HG02943 (cell line): ENCODE results near the gene LASP1.
"Not testable (repeated sequence)": the region's sequence is repeated elsewhere in the genome, so short reads cannot be mapped to it uniquely, and the experiment has no call there.

Experiments used
- ATAC-seq: cut with Tn5 transposase; IDR thresholded peaks from one replicate; pipeline ENCODE4 v1.9.1; 2021; ENCODE audit warnings: mild to moderate bottlenecking, low read depth, moderate library complexity; ENCODE audit not compliant: unreplicated experiment

LASP1 gene

GRCh38 chr17:38906460-38907228 is 36.8 kb downstream of the LASP1 start:
- no peak for ATAC-seq

- no peak for ATAC-seq
These were observed 38.2 kb downstream of the LASP1 start for GRCh38 chr17:38907930-38908675.

DNA sequence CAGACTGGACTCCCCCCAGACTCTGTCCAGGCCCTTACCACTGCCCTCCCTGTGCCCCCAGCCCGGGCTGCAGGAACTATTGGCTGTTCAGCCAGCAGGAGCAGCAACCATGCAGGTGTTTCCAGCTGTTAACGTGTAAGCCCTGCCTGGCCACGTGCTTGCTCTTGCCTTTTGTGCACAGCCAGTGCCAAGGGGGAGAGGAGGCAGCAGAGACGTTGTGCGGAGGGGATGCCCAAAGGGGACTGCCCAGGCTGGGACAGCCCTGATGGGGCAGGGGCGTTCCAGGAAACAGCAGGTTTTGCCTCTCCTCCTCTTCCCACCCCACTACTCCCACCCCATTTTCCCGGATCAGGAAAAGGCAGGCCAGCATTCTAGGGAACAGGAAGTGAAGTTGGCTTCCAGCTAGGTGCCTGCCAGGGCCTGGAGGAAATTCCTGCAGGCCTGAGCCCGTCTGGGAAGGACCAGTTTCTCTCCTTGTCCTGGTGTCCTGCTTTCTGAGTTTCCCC is 38.9 kb downstream of the LASP1 start:
- ATAC-seq: no peak

DNA sequence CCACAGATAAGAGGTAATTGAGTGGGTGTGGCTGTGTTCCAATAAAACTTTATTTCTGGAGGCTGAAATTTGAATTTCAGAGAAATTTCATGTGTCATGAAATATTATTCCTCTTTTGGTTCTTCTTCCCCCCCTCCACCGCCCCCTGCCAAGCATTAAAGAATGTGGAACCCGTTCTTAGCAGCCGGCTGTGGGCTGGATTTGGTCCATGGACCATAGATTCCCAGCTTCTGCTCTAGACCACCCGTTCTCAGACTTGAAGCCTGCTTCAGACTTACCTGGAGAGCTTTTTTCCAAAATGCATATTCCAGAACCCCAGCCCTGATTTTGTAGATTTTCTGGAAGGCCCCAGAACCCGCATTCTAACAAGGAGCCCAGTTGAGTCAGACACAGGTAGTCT is 40.5 kb downstream of the LASP1 start:
- no peak for ATAC-seq

- no peak for ATAC-seq
These were observed 41.3 kb downstream of the LASP1 start for GRCh38 chr17:38911081-38911730.

GRCh38 chr17:38911731-38912081 is 41.8 kb downstream of the LASP1 start:
- not testable (repeated sequence) for ATAC-seq

- ATAC-seq: no peak
These were observed 42.5 kb downstream of the LASP1 start for GRCh38 chr17:38912221-38912813.

- no peak for ATAC-seq
These were observed 45.1 kb downstream of the LASP1 start for GRCh38 chr17:38914741-38915638.

- ATAC-seq: no peak
These were observed 45.8 kb downstream of the LASP1 start for GRCh38 chr17:38915639-38915995.

DNA sequence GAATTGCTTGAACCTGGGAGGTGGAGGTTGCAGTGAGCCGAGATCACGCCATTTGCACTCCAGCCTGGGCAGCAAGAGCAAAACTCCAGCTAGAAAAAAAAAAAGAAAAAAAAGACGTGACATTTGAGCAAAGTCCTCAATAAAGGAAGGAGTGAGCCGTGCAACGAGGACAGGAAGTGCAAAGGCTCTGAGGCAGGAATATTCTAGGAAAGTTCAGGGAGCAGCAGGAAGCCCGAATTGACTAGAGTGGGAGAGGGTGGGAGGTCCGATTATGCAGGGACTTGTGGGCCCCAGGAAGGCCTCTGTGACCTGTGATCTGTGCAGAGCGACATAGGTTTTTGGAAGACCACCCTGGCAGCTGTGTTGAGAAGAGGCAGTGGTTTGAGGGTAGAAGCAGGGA is 46.9 kb downstream of the LASP1 start:
- no peak for ATAC-seq

GRCh38 chr17:38917259-38917658 is 47.4 kb downstream of the LASP1 start:
- ATAC-seq: no peak

DNA sequence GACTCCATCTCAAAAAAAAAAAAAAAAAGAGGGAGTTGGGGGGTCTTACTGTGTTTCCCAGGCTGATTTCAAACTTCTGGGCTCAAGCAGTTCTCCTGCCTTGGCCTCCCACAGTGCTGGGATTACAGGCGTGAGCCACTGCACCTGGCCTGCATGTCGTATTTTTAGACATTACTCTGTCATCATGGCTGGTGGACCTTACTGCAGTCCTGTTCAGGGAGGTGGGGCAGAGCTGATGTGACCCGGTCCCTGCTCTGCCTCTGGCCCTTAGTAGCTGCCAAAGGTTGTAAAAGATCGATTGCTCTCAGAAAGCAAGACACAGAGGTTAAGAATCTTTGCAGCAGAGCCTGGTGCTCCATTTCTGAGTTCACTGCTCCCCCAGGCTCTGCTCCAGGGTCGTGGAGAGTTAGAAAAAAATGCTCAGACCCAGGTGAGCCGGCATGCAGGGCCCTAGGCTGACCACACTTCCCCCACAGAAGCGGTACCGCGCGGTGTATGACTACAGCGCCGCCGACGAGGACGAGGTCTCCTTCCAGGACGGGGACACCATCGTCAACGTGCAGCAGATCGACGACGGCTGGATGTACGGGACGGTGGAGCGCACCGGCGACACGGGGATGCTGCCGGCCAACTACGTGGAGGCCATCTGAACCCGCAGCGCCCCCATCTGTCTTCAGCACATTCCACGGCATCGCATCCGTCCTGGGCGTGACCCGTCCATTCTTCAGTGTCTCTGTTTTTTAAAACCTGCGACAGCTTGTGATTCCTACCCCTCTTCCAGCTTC is 48.5 kb downstream of the LASP1 start:
- no peak for ATAC-seq

DNA sequence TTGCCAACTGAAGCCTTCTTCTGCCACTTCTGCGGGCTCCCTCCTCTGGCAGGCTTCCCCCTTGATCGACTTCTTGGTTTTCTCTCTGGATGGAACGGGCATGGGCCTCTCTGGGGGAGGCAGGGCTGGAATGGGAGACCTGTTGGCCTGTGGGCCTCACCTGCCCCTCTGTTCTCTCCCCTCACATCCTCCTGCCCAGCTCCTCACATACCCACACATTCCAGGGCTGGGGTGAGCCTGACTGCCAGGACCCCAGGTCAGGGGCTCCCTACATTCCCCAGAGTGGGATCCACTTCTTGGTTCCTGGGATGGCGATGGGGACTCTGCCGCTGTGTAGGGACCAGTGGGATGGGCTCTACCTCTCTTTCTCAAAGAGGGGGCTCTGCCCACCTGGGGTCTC is 49.1 kb downstream of the LASP1 start:
- ATAC-seq: no peak

DNA sequence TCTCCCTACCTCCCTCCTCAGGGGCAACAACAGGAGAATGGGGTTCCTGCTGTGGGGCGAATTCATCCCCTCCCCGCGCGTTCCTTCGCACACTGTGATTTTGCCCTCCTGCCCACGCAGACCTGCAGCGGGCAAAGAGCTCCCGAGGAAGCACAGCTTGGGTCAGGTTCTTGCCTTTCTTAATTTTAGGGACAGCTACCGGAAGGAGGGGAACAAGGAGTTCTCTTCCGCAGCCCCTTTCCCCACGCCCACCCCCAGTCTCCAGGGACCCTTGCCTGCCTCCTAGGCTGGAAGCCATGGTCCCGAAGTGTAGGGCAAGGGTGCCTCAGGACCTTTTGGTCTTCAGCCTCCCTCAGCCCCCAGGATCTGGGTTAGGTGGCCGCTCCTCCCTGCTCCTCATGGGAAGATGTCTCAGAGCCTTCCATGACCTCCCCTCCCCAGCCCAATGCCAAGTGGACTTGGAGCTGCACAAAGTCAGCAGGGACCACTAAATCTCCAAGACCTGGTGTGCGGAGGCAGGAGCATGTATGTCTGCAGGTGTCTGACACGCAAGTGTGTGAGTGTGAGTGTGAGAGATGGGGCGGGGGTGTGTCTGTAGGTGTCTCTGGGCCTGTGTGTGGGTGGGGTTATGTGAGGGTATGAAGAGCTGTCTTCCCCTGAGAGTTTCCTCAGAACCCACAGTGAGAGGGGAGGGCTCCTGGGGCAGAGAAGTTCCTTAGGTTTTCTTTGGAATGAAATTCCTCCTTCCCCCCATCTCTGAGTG is 49.6 kb downstream of the LASP1 start:
- ATAC-seq: no peak

DNA sequence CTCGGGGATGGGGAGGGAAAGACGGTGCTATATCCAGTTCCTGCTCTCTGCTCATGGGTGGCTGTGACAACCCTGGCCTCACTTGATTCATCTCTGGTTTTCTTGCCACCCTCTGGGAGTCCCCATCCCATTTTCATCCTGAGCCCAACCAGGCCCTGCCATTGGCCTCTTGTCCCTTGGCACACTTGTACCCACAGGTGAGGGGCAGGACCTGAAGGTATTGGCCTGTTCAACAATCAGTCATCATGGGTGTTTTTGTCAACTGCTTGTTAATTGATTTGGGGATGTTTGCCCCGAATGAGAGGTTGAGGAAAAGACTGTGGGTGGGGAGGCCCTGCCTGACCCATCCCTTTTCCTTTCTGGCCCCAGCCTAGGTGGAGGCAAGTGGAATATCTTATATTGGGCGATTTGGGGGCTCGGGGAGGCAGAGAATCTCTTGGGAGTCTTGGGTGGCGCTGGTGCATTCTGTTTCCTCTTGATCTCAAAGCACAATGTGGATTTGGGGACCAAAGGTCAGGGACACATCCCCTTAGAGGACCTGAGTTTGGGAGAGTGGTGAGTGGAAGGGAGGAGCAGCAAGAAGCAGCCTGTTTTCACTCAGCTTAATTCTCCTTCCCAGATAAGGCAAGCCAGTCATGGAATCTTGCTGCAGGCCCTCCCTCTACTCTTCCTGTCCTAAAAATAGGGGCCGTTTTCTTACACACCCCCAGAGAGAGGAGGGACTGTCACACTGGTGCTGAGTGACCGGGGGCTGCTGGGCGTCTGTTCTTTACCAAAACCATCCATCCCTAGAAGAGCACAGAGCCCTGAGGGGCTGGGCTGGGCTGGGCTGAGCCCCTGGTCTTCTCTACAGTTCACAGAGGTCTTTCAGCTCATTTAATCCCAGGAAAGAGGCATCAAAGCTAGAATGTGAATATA is 50.8 kb downstream of the LASP1 start:
- ATAC-seq: no peak

DNA sequence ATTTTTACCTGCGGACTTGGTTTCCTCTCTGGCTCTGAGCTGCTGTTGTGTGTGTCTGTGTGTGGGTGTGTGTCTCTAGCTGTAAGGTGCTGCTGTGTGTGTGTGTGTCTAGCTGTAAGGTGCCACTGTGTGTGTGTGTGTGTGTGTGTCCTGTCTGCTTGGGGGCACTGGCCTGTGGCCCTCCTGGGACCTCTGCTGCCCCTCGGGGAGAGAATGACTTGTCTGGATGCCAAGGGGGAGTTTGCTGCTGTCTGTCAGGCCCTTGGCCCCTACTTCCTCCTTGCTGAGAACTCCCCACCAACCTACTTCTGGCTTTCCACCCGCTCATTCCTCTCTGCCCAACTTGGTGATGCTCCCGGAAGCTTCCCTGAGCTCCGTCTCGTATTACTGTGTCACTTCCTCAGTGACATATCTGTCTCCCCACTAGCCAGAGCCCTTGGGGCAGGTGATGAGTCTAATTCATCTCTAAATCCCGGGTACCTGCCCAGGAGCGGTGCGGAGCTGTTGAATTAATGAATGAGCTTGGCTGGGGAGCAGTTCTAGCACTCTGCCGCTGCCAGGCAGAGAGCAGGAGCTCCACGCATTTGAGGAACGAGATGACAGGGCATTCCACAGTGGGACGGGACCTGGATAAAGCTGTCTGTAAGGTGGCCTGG is 52.0 kb downstream of the LASP1 start:
- no peak for ATAC-seq
